ENCODE data around the gene ENTPD6.

The ENTPD6 gene

DNA sequence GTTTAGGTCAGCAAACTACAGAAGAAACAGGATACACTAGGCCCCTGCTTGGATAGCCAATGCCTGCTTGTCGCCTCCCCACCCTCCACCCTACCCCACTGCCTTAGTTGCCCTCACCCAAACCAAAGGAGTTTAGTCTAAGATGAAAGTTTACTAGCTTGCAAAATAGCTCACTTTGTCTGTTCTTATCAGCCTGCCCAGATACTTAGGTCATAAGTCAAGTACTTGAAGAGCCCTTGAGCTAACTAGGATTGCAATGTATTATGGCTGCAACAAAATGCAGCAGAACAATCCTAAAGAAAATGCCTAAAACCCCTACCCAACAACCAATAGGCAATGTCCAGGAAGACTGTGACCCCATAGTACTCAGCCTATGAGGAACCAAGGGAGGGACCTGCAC, 7.3 kb upstream of the ENTPD6 start:
- no peak for DNase-seq

DNA sequence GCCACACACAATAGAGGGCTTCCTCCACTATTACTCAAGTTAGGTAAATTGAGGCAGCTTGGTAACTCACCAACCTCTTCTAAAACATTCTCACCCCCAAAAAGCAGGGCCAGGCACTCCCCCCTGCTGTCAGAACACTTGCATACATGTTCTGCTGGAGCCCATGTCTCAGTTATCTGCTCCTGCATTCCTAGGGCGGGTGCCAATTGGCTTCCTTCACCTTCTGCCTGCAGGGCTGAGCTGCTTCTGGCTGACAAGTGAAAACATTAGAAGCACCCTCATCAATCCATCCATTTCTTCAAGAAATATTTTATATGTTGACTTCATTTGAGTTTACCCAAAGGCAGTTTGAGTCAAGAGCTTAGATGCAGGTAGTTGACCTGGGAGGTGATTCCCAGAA, 4.5 kb upstream of the ENTPD6 start:
- no peak for DNase-seq

DNA sequence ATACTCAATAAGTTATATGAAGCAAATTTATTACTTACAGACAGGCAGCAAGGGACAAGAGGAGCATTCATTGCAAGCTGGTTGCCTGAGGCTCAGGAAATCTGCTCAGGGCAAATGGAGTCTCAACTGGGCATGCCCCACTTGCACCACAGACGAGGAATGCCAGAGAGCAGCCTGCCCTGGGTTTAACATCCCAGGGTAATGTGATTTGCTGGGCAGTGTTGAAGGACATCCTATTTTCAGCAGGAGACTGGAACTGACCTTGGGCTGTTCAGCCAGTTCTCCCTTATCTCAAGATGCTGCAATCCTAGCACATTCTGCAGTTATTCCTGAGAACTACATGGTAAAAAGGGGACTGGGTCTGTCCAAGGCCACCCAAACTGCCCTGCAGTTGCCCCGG, 3.8 kb upstream of the ENTPD6 start:
- DNase-seq: no peak

DNA sequence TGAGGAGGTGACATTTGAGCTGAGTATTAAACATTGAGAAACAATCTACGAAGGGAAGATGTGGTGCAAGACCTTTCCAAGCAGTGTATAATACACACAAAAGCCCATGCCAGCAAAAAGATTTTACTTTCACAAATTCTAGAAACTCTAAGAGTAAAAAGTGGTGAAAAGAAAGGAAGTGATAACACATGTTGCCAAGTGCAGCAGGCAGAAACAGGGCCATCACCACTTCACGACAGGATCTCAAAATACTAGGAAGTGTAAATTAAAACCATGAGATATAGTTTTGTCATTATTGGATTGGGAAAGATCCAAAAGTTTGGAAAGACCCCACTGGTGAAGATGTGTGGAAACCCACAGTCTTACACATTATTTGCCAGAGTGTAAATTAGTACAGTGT, 1.7 kb upstream of the ENTPD6 start:
- DNase-seq: no peak

DNA sequence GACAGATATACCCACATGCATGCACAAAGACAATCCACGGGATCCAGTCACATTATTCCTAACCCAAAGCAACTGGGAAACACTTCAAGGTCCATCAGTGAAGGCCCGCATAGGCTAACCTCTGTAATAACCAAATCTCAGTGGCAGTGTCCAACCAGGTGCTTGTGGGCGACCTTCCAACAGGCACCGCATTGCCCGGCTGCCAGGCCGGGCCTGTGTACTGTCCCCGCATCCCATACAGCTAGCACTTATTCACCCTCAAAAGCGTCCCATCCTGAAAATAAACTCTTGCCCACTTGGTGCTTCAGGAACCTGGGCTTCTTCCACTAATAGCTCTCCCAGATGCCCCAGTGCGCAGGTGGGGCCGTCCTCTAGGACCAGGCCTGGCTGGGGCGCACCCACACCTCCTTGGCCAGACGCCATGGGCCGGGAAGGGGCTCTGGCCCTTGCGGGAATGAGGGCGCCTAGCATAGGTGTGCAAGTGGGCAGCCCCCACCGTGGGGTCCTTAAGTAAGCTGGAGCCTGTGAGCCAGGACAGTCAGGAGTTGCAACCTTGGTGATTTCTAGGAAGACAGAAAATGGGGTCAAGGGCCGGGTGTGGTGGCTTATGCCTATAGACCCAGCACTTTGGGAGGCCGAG, 1.1 kb upstream of the ENTPD6 start:
- DNase-seq: peak; percentile 24

DNA sequence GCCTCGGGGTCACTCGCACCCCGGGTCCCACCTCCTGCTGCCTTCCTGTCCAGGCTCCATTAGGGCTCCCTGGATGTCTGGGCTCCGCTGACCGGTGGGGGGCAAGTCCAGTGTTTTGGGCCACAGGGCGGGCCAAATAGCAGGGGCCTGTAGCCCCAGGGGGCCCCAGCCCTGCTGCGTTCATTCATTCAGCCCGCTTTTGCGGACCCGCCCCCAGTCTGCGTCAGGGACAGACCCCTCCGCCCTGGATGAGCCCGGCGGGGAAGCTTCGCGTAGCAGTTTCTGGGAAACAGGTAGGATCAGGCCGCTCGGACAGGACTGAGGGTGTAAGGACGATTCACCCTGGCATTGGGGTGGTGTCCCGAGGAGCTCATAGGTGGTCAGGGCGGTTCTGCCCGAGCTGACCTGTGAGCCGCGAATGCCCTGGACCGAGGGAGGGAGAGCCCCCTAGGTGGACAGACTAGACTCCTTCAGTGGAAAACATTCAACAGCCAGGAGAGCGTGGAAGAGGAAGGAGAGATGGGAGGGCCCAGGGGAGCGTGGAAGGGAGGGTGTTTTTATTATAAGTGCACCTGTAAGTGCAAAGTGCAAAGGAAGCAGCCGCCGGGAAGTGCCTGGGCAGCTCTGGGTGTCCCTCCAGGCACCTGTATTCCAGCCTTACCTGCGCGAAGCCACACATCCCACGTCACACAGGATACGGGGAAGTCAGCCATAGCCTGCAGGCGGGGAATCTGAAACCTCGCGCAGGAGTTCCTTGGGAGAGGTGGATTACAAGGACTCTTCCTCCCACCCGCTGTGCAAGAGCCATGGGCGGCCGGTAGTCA, 662 bp downstream of the ENTPD6 start:
- peak; percentile 37 for DNase-seq

DNA sequence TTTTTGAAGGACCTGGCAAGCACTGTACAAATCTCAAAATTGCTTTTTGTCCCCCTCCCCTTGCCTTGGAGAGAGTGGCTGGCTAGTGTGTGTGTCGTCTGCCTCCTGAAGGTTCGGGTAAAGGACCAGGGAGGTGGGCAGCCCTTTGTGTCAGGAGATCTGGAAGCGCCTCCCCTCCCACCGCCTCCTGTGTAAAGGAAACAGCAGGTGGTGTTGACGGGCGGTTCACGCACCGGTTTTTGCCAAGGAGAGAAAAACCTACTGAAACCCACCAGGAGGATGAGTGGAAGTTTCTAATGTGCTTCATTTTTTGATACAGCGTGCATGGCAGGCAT, 1.2 kb downstream of the ENTPD6 start:
- DNase-seq: peak; percentile 33

DNA sequence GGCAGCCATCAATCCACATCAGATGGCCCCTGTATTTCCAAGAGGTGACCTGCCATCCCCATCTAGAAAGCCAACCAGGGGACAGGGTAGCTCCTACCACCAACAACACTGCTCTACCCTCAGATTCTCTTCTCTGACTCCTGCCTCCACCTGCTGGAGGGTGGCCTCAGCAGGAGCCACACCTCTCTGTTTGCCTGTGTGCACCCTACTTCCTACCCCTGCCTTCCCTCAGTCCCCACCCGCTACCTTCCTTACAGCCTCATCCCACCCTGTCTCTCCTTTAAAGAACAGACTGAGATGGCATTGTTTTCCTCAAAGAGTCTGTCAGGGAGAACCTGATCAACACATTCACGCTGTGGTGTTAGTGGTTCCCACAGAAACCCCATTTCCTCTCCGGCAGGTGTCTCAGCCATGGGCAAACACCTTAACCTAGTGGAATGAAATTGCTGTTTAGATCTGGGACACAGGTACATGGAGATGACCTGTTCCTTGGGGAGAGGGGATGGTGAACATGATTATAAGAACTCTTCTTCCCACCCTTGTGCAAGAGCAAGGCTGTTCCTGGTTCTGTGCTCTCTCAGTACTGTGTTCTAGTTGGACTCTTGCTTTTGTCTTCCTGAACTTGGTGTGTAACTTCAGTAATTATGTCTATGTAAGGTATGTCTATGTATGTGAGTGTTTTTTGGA, 1.8 kb downstream of the ENTPD6 start:
- peak; percentile 24 for DNase-seq

DNA sequence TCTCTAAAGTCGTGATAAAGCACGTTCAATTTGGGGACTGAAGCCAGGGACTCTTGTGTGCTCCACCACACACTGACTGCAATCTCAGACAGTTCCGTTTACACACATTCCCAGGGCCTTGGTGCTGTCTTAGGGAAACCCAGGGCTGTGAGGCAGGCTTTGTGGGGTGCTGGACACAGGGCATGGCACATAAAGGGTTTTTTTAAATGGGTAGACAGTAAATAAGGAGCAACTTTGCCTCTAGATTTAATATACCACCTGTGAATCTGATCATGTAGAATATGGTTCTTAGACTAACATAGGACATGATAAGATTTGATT, 2.3 kb downstream of the ENTPD6 start:
- DNase-seq: peak; percentile 10

DNA sequence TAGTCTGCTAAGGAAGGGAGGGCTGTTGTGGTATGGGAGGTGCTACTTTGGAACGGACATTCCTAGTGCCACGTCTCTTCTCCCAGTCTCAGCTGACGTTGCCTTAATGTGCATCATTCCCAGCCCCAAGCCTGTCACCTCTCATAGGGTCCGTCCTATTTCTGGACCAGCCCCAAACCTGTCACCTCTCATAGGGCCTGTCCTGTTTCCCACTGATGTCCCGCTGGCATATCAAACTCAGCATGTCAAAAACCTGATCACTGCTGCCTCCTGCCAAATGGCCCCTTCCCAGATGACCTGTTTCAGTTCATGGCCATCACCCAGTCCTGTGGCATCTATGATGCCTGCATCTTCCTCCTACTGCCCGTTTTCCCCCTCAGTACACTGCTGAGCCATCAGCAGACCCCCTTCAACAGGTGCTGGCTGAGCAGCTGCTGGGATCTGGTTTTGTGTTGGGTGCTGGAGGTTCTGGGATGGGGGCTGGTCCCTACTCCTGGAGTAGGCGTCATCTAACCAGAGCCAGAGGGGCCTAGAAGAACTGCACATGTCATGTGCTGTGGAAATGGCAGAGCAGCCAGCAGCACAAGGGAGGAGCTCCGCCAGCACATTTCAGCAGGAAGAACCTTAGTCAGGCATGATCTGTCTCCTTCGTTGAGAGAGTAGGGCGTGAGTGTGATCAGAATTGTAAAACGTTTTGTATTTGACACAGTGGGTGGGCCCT, 3.3 kb downstream of the ENTPD6 start:
- DNase-seq: peak; percentile 24

DNA sequence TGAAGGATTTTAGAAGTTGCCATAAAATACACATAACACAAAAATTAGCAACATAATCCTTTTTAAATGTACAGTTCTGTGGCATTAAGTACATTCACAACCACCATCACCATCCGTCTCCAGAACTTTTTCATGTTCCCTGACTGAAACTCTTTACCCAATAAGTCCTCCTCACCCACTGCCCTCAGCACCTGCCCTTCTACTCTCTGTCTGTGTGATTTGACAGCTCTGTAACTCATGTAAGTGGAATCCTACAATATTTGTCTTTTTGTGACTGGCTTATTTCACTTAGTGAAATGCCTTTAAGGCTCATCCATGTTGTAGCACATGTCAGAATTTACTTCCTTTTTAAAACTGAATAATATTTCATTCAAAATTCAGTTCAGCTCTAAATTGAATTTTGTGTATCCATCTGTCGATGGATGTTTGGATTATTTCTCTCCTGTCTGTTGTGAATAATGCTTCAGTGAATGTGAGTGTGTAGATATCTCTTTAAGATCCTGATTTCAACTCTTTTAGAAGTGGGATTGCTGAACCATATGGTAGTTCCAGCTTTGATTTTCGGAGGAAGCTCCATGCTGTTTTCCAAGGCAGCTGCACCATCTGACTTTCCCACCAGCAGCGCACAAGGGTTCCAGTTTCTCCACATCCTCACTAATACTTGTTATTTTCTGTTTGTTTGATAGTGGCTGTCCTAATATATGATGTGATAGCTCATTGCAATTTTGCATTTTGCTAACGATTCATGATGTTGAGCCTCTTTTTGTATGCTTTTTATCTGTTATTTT, 4.2 kb downstream of the ENTPD6 start:
- DNase-seq: peak; percentile 13

DNA sequence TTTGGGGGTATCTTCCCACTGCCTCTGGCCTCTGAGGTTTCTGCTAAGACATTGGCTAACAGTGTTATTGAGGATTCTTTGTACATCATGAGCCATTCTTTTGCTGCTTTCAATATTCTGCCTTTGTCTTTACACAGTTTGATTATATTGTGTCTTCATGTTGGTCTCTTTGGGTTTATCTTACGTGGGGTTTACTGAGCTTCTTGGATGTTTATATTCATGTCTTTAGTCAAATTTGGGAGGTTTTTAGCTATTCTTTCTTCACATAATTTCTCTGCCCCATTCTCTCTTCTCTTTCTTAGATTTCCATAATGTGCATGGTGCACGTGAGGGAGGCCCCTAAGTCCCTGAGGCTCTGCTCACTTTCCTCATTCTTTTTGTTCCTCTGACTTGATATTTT, 7.6 kb downstream of the ENTPD6 start:
- DNase-seq: no peak

DNA sequence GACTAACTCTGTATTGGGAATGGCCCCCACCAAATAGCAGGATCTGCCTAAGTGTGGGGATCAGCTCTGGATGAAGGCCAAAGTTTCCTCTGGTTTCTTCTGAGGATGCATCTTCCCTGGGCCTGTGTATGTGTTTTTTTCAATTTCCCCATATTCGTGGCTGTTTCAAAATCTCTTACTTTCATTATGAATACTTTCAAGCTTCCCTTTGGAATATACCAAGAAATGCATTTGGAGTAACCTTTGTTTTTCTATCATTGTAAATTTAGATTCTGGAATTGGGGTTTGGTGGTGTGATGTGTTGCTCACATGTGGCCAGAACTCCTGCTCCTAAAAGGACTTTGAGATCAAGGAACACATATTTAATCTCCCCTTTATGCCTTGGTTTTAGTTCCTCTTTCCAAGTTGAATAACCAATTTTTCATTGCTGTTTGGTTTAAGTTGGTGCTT, 8.4 kb downstream of the ENTPD6 start:
- no peak for DNase-seq

DNA sequence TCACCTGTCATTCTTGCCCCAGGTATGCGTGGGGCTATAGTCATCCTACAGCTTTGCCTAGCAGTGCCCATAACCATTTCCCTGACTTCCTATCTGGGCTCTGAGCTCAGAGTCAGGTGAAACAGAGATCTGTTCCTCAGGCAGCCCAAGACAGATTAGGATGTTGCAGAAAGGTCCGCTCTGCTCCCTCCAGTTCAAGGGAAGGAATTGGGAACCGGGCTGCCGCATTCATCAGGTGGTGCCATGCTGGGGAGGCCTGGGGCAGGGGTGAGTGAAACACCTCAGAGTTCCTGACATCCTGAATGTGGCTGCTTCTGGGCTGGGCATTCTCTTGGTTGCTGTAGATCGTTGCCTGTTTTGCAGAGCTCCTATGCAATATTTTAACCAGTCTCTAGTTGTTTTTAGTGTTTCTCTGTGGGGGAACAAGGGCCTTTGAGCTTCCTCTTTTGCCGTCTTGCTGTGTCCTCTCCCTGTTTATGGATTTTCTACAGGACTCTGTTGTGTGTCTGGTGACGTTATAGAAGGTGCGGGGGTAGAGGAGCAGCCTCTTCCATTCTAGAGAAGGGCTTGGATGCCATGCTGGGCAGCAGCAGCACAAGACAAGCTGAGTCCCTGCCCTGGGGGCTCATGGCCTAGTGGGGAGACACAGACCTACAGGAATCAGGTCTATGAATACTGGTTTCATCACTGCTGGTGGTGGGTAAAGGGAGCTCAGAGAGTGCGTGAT, 9.2 kb downstream of the ENTPD6 start:
- peak; percentile 16 for DNase-seq

DNA sequence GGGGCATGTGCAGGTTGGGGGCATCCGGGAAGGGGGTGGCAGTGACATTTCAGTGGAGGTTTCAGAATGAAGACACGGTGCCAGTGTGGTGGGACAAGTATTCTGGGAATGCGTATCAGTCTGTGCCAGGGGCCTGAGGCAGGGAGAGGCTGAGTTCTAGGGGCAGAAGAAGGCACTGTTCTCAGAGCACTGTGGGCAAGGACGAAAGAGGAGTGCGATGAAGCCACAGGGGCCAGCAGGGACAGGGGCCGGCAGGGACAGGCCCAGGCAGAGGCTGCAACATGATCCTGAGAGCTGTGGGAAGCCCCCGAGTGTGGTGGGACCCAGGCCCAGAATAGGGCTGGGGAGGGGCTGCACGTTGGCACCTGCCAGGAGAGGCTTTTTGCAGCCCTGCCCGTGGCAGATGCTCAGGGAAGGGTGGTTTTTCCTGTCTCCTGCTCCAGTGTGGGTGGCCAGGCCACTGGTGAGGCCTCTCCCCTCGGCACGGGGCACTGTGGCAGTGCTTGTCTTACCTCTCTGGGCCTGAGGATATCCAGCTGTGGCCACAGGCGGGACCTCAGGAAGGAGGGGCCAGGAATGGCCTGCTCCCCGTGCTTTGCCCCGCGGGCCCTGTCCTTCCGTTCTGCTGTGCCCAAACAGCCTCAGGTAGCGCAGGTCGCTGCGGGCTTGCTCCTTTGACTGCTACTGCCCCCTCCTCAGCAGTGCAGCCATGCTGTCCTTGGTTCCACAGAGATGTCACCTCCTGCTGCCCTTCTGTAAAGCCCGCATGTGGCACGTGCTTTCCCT, 10.0 kb downstream of the ENTPD6 start:
- peak; percentile 10 for DNase-seq

DNA sequence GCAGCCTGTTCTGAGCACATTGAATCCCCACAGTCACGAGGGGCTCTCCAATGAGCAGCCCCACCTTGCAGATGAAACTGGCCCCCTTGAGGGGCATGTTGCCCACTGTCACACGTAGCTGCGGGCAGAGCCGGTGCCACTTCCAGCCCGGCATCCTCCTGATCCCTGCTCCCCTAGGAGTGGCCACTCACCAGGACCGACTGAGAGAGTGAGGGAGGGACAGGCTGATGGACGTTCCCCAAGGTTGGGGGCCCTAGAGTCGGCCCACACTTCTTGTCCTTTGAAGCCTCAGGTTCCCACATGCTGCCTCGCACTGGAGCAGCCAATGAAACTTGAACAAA, 10.5 kb downstream of the ENTPD6 start:
- peak; percentile 17 for DNase-seq

DNA sequence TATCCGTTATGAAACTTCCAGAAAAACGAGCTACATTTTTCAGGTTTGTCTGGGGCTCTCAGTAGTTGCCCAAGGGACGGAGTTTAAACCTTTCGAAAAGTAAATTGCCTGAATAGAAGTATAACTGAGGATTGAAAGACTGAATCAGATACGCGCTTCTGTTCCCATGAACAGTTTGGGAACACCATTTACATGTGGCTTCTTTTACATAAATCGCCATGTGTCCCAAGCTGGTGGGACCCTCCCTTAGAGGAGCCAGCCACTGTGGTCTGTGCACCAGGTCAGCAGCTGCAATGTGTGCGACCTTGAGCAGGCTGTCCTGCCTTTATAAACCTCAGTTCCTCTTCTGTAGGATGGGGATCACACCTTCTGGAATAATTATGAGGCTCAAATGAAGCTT, 11.0 kb downstream of the ENTPD6 start:
- no peak for DNase-seq

DNA sequence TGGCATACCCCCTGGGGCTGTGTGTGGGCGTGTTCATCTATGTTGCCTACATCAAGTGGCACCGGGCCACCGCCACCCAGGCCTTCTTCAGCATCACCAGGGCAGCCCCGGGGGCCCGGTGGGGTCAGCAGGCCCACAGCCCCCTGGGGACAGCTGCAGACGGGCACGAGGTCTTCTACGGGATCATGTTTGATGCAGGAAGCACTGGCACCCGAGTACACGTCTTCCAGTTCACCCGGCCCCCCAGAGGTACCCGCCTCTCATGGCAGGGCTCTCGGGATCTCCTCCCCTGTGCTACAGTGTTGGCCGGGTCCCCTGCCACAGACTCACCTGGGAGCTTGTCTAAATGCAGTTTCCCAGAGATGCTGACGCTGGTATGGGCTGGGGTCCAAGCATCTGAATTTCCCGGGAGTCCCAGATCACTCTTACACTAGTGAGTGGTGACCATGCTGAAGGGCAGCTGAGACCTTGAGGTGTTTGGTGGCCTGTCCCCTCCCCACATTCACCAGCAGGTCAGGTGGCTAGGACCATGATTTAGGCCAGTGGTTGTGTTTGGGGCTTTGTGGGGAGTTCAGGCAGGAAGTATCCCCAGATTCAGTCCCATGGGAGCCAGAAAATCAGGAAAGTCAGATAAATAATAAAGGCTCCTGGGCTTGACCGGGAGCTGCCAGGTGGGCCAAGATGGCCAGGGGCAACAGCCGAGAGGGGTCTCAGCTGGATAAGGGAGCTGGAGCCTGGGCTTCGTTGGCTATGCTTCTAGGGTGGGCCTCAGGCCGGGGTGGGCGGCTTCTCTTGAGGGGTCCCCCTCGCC, 11.8 kb downstream of the ENTPD6 start:
- peak; percentile 14 for DNase-seq

DNA sequence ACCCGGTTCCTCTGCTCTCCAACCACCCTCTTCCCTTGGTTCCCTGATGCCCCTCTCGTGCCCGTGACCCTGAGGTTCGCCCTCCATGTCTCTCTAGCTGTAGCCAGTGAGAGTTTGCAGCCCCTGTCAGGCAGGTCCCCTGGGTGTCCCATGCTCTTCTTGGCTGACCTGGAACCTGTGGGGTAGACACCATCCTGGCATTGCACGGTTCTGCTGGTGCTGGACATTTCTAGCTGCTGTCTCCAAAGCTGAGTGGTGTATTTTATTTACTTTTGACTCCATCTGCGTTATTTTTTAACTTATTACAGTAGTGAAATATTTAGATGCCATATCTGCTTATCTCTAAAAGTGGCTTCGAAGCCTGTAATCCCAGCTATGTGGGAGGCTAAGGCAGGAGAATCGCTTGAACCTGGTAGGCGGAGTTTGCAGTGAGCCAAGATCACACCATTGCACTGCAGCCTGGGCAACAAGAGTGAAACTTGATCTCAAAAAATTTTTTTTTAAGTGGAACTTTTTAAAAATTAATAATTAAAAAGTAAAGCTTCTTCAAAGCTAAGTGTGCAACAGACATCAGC, 12.5 kb downstream of the ENTPD6 start:
- DNase-seq: peak; percentile 3

DNA sequence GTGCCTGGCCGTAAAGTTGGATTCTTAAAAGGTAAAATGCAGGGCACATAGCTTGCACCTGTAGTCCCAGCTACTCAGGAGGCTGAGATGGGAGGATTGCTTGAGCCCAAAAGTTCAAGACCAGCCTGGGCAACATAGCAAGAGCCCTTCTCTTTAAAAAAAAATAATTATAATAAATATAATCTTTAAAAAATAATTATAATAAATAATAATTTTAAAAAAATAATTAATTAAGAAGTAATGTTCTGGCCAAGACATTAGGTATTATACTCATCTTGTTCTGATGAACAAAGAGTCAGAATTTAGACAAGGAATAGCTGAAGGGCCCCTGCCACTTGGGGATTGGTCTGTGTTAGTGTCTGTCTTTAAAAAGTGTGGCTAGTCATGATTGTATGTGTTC, 13.9 kb downstream of the ENTPD6 start:
- DNase-seq: no peak
